CD14-positive monocyte (primary cell): ENCODE data around the gene ARID1B. TPM values are rescaled to one million over a fixed set of nuclear protein-coding genes. Genes with fewer than 3 reads are reported as not detected.

Source experiments
- DNase-seq, 3 donors: peaks; one replicate each; pipeline ENCODE4 v3.0.0-alpha.2; 2011 to 2022
- H2AFZ ChIP-seq: 2 replicates; pipeline ENCODE4 v1.6.0; 2012; ENCODE audit warnings: mild to moderate bottlenecking, low read depth, low read length, inconsistent platforms; ENCODE audit not compliant: insufficient read depth, poor library complexity, severe bottlenecking
- H3K27ac ChIP-seq, 2 donors: 1 replicate in 1 of 2; 2 replicates in 1 of 2; pipeline ENCODE4 v1.5.1; 2012 to 2013; ENCODE audit warnings: low read length in 2 of 2, control low read depth in 1 of 2, inconsistent platforms in 1 of 2, low read depth in 1 of 2, mild to moderate bottlenecking in 1 of 2
- H3K27me3 ChIP-seq, 2 donors: one replicate each; pipeline versions ENCODE4 v1.6.0 to v1.6.1; 2011 to 2013; ENCODE audit warnings: low read length in 2 of 2; ENCODE audit not compliant: control insufficient read depth in 2 of 2, insufficient read depth in 2 of 2
- H3K36me3 ChIP-seq, 2 donors: replicated peaks in 1 of 2; 1 replicate in 1 of 2; 2 replicates in 1 of 2; pipeline versions ENCODE4 v1.5.1 to v1.6.1; 2012 to 2013; ENCODE audit warnings: low read length in 2 of 2, control low read depth in 1 of 2, inconsistent platforms in 1 of 2, mild to moderate bottlenecking in 1 of 2; ENCODE audit not compliant: insufficient read depth in 2 of 2, control insufficient read depth in 1 of 2
- H3K4me1 ChIP-seq, 2 donors: 1 replicate in 1 of 2; 2 replicates in 1 of 2; pipeline versions ENCODE4 v1.5.1 to v1.6.1; 2012 to 2013; ENCODE audit warnings: low read length in 2 of 2, control low read depth in 1 of 2, inconsistent platforms in 1 of 2, mild to moderate bottlenecking in 1 of 2, moderate library complexity in 1 of 2; ENCODE audit not compliant: insufficient read depth in 2 of 2, control insufficient read depth in 1 of 2
- H3K4me2 ChIP-seq: replicated peaks from 2 replicates; pipeline ENCODE3; 2012; ENCODE audit warnings: low read length, moderate library complexity, mild to moderate bottlenecking; ENCODE audit not compliant: poor library complexity, severe bottlenecking; ENCODE audit errors: extremely low read depth
- H3K4me3 ChIP-seq, 3 experiments: fragments of 200-600 bp in 1 of 3; sonication (generic) in 1 of 3; replicated peaks in 1 of 3; 1 replicate in 2 of 3; 2 replicates in 1 of 3; pipeline ENCODE4 v1.5.1; 2011 to 2013; ENCODE audit warnings: low read length in 3 of 3, mild to moderate bottlenecking in 3 of 3, control low read depth in 2 of 3, low read depth in 2 of 3, inconsistent platforms in 1 of 3, moderate library complexity in 1 of 3
- H3K79me2 ChIP-seq: 2 replicates; pipeline ENCODE4 v1.6.0; 2012; ENCODE audit warnings: mild to moderate bottlenecking, control low read depth, inconsistent platforms, low read length, moderate library complexity; ENCODE audit not compliant: insufficient read depth
- H3K9ac ChIP-seq: 2 replicates; pipeline ENCODE4 v1.6.0; 2017; ENCODE audit warnings: low read length, mild to moderate bottlenecking; ENCODE audit not compliant: insufficient read depth, poor library complexity, severe bottlenecking
- H3K9me3 ChIP-seq, 2 donors: replicated peaks in 1 of 2; 1 replicate in 1 of 2; 2 replicates in 1 of 2; pipeline versions ENCODE4 v1.5.1 to v1.6.1; 2012 to 2013; ENCODE audit warnings: low read length in 2 of 2, control low read depth in 1 of 2; ENCODE audit not compliant: control insufficient read depth in 1 of 2, insufficient read depth in 1 of 2
- H4K20me1 ChIP-seq: 2 replicates; pipeline ENCODE4 v1.6.0; 2012; ENCODE audit warnings: mild to moderate bottlenecking, low read length, control low read depth, moderate library complexity; ENCODE audit not compliant: insufficient read depth
- H3K27ac Mint-ChIP-seq, 7 donors: one replicate each; pipeline ENCODE4 v1.8.0; 2020; ENCODE audit warnings: mild to moderate bottlenecking in 7 of 7, mixed read lengths in 7 of 7, moderate library complexity in 6 of 7, inconsistent platforms in 2 of 7
- H3K27me3 Mint-ChIP-seq, 3 donors: one replicate each; pipeline ENCODE4 v1.8.0; 2021 to 2022; ENCODE audit warnings: low read depth in 3 of 3, mild to moderate bottlenecking in 3 of 3, mixed read lengths in 3 of 3, moderate library complexity in 3 of 3, inconsistent platforms in 1 of 3
- H3K36me3 Mint-ChIP-seq, 2 donors: one replicate each; pipeline ENCODE4 v1.8.0; 2020; ENCODE audit warnings: mixed read lengths in 2 of 2, inconsistent platforms in 1 of 2, mild to moderate bottlenecking in 1 of 2
- H3K4me1 Mint-ChIP-seq: one replicate; pipeline ENCODE4 v1.8.0; 2020; ENCODE audit warnings: mild to moderate bottlenecking, mixed read lengths
- H3K4me3 Mint-ChIP-seq, 2 donors: one replicate each; pipeline ENCODE4 v1.8.0; 2020; ENCODE audit warnings: mild to moderate bottlenecking in 2 of 2, mixed read lengths in 2 of 2, moderate library complexity in 1 of 2
- H3K9me3 Mint-ChIP-seq, 7 donors: one replicate each; pipeline ENCODE4 v1.8.0; 2020 to 2022; ENCODE audit warnings: mixed read lengths in 7 of 7, mild to moderate bottlenecking in 6 of 7, moderate library complexity in 6 of 7, inconsistent platforms in 2 of 7
- WGBS: methylation state at CpG from one replicate; pipeline ENCODE4 v1.1.5; 2013; ENCODE audit warnings: missing lambda C conversion rate; ENCODE audit not compliant: insufficient coverage; 5-methylcytosine and 5-hydroxymethylcytosine counted together
- intact Hi-C, 2 donors: fragments of 100-400 bp; cut with micrococcal nuclease; formaldehyde crosslinking; loops; one replicate each; pipeline versions ENCODE4 v1.15.0 to v1.15.1; 2023
- polyA plus RNA-seq, 3 donors: library from polyadenylated mRNA; depleted of rRNA in 1 of 3; unstranded in 2 of 3; stranded (reverse) in 1 of 3; fragments of 300-500 nt in 2 of 3; fragments of >200 nt in 1 of 3; fragmentation: Illumina TruSeq in 2 of 3; gene quantifications; 1 replicate in 2 of 3; 2 replicates in 1 of 3; pipeline ENCODE4 v1.2.3, GENCODE V29; 2012 to 2021
- TF ChIP-seq, protein P1 (sequence below): fragments of 200-600 bp; IDR thresholded peaks from one replicate; pipeline ENCODE4 v1.8.0; 2022; ENCODE audit warnings: antibody characterized with exemption, mild to moderate bottlenecking

Gene ARID1B
- polyA plus RNA-seq, 3 donors = 3.2 to 22.1 (median 3.8) TPM

DNA sequence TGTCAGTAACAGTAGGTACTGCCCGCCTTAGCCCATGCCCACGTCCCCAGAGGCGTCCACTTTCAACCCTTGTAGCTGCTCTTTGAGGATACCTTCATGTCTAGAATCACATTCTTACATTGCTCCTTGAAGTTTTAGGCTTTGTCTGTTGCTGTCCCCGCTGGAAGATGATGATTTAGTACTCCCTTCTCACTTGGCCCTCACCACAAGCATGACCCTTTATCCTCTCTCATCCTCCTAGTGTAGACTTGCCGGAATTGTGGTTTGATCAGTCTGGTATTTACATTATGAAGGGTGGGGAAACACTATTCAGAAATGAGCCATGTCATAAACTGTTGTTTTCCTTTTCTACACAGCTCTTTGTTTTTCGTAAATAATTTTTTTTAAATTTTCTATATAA lies 87.4 kb downstream of the ARID1B start:
- no peak overlapping the region for H3K4me3 Mint-ChIP-seq
- Histone ChIP-seq H3K4me1 (peaks cover 30 to 36% of the 10 kb centered on the region in 2 donors), H3K9ac (no peak overlapping the region), H3K79me2 (peaks cover 92% of the 10 kb centered on the region), H2AFZ (no peak overlapping the region), H3K4me2 (no peak overlapping the region), H3K4me3 (no peak overlapping the region), H3K36me3 (no peaks in the 10 kb centered on the region), H3K27ac (no peak overlapping the region), H3K9me3 (no peaks in the 10 kb centered on the region), H4K20me1 (peaks cover 100% of the 10 kb centered on the region), H3K27me3 (no peaks in the 10 kb centered on the region)
- H3K27ac Mint-ChIP-seq = no peak overlapping the region
- H3K27me3 Mint-ChIP-seq = no peaks in the 10 kb centered on the region
- peaks cover 54% of the 10 kb centered on the region for H3K4me1 Mint-ChIP-seq
- WGBS = 92% methylated on average over 3 of the region's 6 CpGs
- DNase-seq = no peak
- peaks cover 0 to 3% (median 0%) of the 10 kb centered on the region in 7 donors for H3K9me3 Mint-ChIP-seq
- intact Hi-C loops = loop anchor here in 1 of 2 donors (5.0 kb wide), 1 partner anchor 37 kb away; no protein-coding TSS in a partner anchor
- H3K36me3 Mint-ChIP-seq = peaks cover 0 to 4% of the 10 kb centered on the region in 2 donors
- TF ChIP-seq, protein P1, sequence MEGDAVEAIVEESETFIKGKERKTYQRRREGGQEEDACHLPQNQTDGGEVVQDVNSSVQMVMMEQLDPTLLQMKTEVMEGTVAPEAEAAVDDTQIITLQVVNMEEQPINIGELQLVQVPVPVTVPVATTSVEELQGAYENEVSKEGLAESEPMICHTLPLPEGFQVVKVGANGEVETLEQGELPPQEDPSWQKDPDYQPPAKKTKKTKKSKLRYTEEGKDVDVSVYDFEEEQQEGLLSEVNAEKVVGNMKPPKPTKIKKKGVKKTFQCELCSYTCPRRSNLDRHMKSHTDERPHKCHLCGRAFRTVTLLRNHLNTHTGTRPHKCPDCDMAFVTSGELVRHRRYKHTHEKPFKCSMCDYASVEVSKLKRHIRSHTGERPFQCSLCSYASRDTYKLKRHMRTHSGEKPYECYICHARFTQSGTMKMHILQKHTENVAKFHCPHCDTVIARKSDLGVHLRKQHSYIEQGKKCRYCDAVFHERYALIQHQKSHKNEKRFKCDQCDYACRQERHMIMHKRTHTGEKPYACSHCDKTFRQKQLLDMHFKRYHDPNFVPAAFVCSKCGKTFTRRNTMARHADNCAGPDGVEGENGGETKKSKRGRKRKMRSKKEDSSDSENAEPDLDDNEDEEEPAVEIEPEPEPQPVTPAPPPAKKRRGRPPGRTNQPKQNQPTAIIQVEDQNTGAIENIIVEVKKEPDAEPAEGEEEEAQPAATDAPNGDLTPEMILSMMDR = no peak

- 20% methylated on average over 1 of the region's 1 CpG for WGBS
- H3K4me1 Mint-ChIP-seq = peaks cover 57% of the 10 kb centered on the region
- Histone ChIP-seq H3K9ac (no peak overlapping the region), H3K79me2 (peaks cover 92% of the 10 kb centered on the region), H2AFZ (no peak overlapping the region), H3K27ac (no peak overlapping the region), H4K20me1 (peaks cover 100% of the 10 kb centered on the region), H3K36me3 (no peaks in the 10 kb centered on the region), H3K27me3 (no peaks in the 10 kb centered on the region), H3K9me3 (no peaks in the 10 kb centered on the region), H3K4me1 (peaks cover 30 to 36% of the 10 kb centered on the region in 2 donors), H3K4me3 (no peak overlapping the region), H3K4me2 (no peak overlapping the region)
- H3K27me3 Mint-ChIP-seq = no peaks in the 10 kb centered on the region
- peak overlapping the region in 5 of 7 donors; percentile 2 to 72 (median 68) for H3K27ac Mint-ChIP-seq
- peak in 2 of 3 donors; percentile 14 to 59 for DNase-seq
- peaks cover 0 to 3% (median 0%) of the 10 kb centered on the region in 7 donors for H3K9me3 Mint-ChIP-seq
- no peak overlapping the region for H3K4me3 Mint-ChIP-seq
- H3K36me3 Mint-ChIP-seq = peaks cover 0 to 4% of the 10 kb centered on the region in 2 donors
- TF ChIP-seq, protein P1 = no peak
- intact Hi-C loops = no loop called here
Observed at GRCh38 chr6:156865019-156865629, 87.9 kb downstream of the ARID1B start.
